ENCODE results near the gene TMEM164. TPM values are rescaled to one million over a fixed set of nuclear protein-coding genes. Genes with fewer than 3 reads are reported as not detected.

The TMEM164 gene
- total and polyA plus RNA-seq, 8 donors: 7.3 to 21.3 (median 11.9) TPM

DNA sequence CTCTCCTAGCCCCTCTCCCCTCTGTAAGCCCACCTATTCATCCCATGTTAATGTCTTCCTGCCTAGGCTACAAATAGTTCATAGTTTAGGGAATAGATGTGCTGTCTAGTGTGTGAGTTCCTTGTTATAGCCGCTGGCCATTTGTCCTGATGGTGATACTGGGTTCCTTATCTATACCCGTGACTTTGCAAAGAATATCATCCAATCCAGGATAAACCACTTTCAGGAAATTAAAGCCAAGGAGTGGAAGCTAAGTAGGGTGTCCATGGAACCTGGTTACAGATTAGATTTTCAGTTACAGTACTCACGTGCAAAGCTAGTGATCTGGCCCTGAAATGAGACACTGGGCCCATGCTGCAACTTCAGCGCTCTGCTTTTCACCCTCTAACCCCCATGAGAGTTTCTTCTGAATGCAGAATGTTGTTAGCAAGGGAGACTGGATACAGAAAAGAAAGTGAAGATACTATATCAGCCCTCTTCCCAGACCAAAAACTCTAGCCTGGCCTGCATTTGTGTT is 111.4 kb downstream of the TMEM164 start:
- 71 to 76% methylated on average over 4 of the region's 4 CpGs for WGBS, 2 donors
- H3K36me3 ChIP-seq: no peaks in the 10 kb centered on the region
- no peak for FAIRE-seq
- no peak for DNase-seq
- intact Hi-C loops (cut with DNase I): no loop called here
- TF ChIP-seq, protein P1, sequence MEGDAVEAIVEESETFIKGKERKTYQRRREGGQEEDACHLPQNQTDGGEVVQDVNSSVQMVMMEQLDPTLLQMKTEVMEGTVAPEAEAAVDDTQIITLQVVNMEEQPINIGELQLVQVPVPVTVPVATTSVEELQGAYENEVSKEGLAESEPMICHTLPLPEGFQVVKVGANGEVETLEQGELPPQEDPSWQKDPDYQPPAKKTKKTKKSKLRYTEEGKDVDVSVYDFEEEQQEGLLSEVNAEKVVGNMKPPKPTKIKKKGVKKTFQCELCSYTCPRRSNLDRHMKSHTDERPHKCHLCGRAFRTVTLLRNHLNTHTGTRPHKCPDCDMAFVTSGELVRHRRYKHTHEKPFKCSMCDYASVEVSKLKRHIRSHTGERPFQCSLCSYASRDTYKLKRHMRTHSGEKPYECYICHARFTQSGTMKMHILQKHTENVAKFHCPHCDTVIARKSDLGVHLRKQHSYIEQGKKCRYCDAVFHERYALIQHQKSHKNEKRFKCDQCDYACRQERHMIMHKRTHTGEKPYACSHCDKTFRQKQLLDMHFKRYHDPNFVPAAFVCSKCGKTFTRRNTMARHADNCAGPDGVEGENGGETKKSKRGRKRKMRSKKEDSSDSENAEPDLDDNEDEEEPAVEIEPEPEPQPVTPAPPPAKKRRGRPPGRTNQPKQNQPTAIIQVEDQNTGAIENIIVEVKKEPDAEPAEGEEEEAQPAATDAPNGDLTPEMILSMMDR (IDR thresholded peaks at IDR 0.05): no peak
- H3K9me3 ChIP-seq: no peaks in the 10 kb centered on the region
- no peaks in the 10 kb centered on the region for H3K27me3 ChIP-seq
- ATAC-seq: no peak
- no peak overlapping the region for H3K4me3 ChIP-seq
- H3K27ac ChIP-seq: no peak overlapping the region
- no peaks in the 10 kb centered on the region for H3K4me1 ChIP-seq

- FAIRE-seq (no peak), DNase-seq (no peak), ATAC-seq (no peak)
- H3K4me3 ChIP-seq: no peak overlapping the region
- WGBS, 2 donors: 72 to 84% methylated on average over 4 of the region's 4 CpGs
- intact Hi-C loops (cut with DNase I): no loop called here
- no peaks in the 10 kb centered on the region for H3K36me3 ChIP-seq
- no peaks in the 10 kb centered on the region for H3K9me3 ChIP-seq
- H3K27ac ChIP-seq: no peak overlapping the region
- H3K4me1 ChIP-seq: peaks cover 0 to 3% (median 0%) of the 10 kb centered on the region in 3 donors
- TF ChIP-seq, protein P1 (IDR thresholded peaks at IDR 0.05): no peak
- no peaks in the 10 kb centered on the region for H3K27me3 ChIP-seq
These were observed 113.4 kb downstream of the TMEM164 start for GRCh38 chrX:110116066-110116980.

GRCh38 chrX:110118530-110118929 is 115.6 kb downstream of the TMEM164 start:
- TF ChIP-seq, protein P1 (IDR thresholded peaks at IDR 0.05): no peak
- intact Hi-C loops (cut with DNase I): no loop called here

GRCh38 chrX:110119480-110119879 is 116.6 kb downstream of the TMEM164 start:
- Histone ChIP-seq H3K36me3 (no peaks in the 10 kb centered on the region), H3K4me3 (no peak overlapping the region), H3K27me3 (peaks cover 0 to 3% (median 0%) of the 10 kb centered on the region in 4 donors), H3K4me1 (peaks cover 0 to 3% (median 0%) of the 10 kb centered on the region in 3 donors), H3K27ac (peak overlapping the region in 1 of 4 donors; percentile 5), H3K9me3 (no peaks in the 10 kb centered on the region)
- no peak for DNase-seq
- WGBS, 2 donors: 34 to 64% methylated on average over 2 of the region's 2 CpGs
- peak in 2 of 4 donors; percentile 24 to 58 for ATAC-seq
- TF ChIP-seq, protein P1 (IDR thresholded peaks at IDR 0.05): no peak
- FAIRE-seq: no peak
- intact Hi-C loops (cut with DNase I): no loop called here

More at GRCh38 chrX:110118530-110118929, 115.6 kb downstream of the TMEM164 start:
- no peak for FAIRE-seq
- no peak for ATAC-seq
- no peak for DNase-seq
- Histone ChIP-seq H3K27me3 (peaks cover 0 to 3% (median 0%) of the 10 kb centered on the region in 4 donors), H3K4me1 (peaks cover 0 to 3% (median 0%) of the 10 kb centered on the region in 3 donors), H3K9me3 (no peaks in the 10 kb centered on the region), H3K4me3 (no peak overlapping the region), H3K27ac (no peak overlapping the region), H3K36me3 (no peaks in the 10 kb centered on the region)
- WGBS, 2 donors: 83 to 92% methylated on average over 4 of the region's 4 CpGs

Data from pancreas (tissue), 10 donors.